ENCODE measurements around the gene API5.

The API5 gene

DNA sequence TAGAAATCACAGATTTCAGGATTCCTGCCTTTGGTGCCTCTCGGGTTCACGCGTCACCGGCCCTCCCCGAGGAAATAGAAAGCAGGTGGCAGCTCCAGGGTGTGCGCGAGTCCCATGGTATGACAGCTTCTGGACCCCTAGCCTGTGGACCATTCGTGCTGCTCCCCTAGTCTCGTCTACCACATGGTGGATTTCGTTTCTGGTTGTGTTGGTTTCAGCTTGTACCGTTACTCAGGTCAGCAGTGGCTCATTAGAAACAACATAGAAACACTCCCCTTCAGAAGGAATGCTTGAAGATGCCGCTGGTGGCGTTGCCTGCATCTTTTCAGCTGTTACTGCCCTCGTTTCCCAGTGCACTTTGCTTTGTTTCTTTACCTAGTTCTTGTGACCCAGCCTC, 47.6 kb downstream of the API5 start:
- DNase-seq, result peak in 11 of 51 donors; percentile 6 to 50 (median 28)

DNA sequence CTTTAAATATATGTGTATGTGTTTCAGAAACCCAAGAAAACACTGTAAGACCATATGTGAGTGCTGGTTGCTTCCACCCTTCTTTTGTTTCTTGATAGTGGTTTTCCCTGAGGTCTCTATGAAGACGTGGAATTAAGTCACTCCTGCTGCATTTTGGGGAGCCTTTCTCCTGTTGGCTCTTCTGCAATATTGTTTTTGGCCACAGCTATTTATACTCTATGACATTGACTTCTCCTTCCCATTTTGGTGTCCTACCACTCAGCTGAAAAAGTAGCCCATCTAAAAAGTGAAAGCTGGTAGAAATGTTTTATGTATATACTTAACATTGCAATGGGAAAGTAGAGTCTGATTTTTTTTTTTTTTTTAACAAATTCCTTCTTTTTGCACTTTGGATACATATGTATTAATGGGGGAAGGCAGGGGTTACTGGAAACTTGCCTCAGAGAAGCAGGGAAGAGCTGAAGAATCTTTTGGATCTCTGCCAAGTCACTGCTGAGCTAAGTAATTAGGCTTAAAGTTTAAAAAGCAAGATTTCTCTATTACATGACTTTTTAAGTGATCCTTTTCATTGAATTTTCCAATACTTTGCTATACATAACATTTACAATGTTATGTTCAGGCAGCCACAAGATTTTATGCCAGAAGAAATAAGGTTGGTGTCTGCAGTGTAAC, 48.7 kb downstream of the API5 start:
- DNase-seq, result no peak

DNA sequence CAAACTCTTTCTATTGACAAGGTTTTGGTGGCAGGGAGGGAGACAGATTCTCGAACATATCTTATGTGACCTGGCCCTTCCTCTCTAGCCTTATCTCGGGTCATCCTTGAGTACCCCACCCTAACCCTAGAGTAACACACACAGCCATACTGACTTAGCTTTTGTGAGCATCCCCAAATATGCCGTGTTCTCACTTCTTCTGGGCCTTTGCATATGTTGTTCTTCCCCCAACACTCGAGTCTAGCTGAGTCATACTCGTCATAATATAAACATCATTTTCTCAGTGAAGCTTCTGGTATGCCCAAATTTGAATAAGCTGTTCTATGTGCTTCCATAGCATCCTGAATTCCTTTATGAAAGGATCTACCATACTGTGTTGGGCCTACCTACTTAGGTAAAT, 54.9 kb downstream of the API5 start:
- no peak for DNase-seq

DNA sequence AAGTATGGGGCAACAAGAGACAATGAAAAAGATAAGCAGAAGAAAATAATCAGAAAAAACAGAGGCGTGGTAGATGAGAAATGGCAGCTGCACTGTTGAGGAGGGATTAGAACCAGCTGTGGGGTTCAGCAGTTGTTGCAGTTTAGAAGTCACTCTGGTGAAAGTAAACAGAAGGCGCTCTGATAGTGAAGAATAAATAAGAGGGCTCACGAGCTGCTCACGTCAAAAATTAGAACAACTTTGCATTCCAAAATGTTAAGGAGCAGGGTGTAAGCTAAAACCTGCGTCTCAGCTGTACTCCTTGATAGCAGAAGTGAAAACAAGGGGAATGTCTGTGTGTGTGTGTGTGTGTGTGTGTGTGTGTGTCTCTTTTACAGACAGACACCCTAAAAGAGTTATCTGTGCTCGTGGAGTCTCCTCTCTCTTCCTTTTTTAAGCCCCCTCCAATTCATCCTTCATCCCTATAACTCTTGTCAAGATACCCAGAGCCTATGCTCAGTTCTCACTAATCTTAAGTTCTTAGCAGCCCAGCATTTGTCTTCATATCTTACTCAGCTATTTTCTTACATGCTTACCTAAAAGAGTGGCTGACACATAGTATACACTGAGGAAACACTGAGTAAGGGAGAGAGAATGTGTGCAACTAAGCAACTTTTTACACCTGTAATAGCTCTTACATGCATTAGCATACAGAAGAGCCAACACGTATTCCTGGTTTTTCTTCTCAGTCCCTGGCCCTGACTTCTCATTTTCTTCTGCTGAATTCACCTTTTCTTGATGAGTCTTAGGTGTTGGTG, 55.8 kb downstream of the API5 start:
- DNase-seq, result no peak

DNA sequence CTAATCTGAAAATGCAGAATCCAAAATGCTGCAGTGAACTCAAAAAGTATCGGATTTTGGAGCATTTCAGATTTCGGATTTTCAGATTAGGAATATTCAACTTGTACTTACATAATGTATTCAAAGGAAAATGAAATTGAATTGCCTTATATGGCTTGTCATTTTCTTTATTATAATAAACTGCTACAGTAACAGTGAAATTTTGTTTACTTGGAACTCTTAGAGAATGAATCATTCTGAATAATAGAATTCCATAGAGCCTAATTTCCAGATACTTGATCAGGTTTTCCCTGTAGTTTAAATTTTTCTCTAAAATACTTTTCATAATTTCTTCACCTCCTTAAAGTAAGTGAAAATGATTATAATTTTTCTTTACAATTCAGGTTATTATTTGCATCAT, 64.3 kb downstream of the API5 start:
- DNase-seq, result no peak

DNA sequence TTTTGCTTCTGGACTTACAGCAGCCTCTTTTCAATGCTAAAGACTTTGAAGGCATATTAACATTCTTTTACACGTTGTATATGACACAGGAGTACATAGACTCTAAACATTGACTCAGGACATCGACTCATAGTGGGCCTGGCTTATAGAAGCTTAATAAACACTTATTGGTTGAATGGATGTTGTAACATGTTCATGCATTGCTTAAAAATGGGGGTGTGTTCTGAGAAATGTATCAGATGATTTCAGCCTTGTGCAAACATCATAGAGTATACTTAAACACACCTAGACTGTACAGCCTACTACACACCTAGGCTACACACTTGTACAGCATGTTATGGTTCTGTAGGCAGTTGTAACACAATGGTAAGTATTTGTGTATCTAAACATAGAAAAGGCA, 64.8 kb downstream of the API5 start:
- DNase-seq, result no peak

DNA sequence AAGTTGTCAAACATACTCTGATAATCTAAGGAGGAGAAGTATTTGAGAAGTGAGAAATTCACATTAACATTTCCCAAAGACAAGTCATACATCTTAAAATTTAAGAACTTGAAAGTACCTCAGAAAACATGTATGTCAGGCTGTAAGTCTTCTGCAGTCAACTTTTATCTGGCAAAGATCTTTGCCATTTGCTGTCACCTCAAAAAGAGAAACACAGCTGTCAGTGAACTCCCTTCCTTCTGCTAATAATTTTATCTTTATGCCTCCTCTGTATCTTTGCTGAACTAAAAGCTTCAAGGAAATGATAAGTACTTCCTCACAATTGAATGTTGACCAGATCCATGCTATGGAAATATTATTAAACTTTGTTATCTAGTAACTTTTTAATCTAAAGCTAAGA, 65.6 kb downstream of the API5 start:
- DNase-seq, result no peak

DNA sequence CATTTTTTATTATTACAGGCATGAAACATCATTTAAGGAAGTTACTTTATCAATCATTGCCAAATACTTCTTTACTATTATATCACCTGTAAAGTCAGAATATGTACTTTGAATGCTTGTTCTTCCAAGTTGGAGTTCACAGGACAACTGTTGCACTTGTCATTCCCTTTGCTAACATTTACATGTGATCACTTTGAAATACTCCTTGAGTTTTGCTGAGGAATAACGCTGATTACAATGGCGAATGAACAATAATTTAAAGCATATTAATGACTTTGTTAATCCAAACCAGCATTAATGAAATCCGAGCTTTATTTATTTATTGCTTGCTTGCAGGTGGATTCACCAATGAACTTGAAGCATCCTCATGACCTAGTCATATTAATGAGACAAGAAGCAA, 67.1 kb downstream of the API5 start:
- DNase-seq, result no peak

DNA sequence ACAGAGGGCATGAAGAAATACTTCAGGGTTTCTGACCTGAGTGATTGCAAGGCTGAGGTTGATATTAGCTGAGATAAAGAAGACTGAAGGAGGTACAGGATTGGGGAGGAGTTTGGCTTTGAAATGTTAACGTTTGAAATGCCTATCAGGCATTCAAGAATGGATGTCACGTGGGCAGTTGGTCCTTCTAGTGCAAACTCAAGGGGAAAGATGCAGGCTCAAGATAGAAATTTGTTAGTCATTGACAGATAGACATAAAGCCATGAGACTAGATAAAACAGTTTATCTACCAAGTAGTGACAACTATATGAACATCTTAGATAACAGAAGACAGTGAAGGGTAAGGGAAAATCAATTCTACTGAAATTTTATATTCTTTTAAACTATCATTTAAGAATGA, 70.0 kb downstream of the API5 start:
- no peak for DNase-seq

DNA sequence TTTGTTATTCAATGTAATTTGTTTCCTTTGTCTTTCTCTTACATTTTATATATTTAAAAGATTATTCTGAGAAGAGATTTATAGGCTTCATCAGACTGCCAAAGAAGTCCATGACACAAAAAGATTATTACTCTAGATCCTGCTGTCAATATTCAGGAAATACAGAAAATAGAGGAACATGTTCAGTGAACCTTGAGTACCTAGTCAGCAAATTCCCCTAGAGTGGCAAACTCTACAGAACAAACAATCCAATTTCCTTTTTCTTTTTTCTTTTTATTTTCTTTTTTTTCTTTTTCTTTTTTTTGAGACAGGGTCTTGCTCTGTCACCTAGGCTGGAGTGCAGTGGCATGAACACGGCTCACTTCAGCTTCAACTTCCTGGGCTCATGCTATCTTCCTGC, 70.8 kb downstream of the API5 start:
- no peak for DNase-seq

DNA sequence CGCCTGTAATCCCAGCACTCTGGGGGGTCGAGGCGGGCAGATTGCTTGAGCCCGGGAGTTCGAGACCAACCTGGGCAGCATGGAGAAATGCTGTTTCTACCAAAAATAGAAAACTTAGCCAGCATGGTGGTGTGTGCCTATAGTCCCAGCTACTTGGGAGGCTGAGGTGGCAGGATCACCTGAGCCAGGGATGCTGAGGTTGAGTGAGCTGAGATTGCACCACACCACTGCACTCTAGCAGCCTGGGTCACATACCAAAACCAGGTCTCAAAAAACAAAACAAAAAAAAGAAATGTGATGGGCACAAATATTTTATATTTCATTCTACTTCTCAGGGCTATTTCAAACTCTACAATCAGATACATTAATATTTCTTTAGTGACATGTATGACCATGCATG, 72.6 kb downstream of the API5 start:
- DNase-seq, result no peak

DNA sequence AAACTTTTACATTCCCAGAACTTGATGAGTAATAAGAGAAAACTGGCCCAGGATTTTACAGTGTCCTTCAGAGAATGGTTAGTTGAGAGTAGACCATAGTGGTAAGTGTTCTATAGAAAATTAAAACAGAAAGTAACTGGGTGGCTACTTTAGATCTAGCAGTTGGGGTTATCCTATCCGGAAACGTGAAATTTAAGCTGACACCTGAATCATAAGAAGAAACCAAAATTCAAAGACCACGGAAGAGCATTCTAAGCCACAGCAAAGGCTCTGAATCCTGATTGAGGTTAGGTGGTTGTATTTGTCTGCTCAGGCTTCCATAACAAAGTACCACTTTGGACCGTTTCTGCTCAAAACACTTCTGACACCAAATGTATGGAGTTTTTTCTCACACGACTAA, 80.9 kb downstream of the API5 start:
- DNase-seq, result no peak

DNA sequence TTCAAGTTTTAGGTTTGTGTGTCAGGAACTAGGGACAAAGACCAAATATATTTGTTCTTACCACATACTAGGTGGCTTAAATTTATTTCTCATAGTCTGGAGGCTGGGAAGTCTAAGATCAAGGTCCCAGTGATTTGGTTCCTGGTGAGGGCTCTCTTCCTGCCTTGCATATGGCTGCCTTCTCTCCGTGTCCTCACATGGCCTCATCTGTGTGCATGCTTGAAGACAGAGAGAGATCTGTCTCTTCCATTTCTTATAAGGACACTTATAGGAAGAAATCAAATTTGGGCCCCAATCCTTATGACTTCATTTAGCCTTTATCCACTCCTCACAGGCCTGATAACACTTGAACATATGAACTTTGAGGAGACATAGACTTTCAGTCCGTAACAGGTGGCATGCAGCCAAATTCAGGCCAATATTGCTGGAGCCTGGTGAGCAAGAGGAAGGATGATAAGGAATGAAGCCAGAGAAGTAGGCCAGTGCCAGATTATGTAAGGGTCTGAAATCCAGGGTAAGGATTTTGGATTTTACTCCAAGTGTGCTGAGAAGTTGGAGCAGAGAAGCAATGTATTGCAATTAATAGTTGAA, 82.1 kb downstream of the API5 start:
- DNase-seq, result no peak
